Right hindlimb (tissue), 1 donor: ENCODE data around the gene CCL11.
"Not testable (repeated sequence)": the region's sequence is repeated elsewhere in the genome, so short reads cannot be mapped to it uniquely, and the experiment has no call there.

Source experiments
- DNase-seq: peaks from one replicate; pipeline ENCODE4 v3.0.0-alpha.2; 2018

The CCL11 gene

DNA sequence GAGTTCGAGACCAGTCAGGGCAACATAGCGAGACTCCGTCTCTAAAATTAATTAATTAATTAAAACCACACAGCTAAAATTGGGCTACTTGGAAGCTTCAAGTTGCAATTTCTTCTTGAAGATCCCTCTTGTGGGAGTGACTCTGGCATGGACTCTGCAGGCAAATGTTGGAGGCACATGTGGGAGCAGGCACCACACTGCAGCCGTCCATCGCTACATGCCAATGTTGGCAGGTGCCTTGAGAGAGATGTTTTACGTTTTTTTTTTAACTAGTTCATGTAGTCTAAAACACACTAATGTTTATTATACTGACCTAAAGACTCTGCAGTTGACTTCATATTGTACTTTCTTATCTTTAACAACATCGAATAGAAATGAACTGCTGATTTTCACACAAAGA is 25.7 kb downstream of the CCL11 start:
- DNase-seq = no peak

DNA sequence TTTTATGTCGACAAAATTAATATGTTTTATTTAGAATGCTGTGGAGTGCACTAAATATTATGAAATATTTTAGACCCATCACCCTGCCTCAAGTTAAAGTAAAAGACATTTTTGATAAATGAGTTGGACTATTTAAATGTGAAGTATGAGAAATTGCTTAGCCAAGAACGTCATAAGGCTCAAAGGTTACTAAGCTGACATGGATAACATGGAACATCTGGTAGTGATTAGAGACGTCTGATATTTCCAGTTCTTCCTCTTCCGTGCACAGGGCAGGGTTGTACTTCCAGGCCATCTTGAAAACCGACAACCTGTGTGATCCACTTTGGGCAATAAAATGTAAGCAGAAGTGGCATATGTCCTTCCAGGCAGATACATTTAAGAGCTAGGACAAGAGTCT is 26.5 kb downstream of the CCL11 start:
- no peak for DNase-seq

DNA sequence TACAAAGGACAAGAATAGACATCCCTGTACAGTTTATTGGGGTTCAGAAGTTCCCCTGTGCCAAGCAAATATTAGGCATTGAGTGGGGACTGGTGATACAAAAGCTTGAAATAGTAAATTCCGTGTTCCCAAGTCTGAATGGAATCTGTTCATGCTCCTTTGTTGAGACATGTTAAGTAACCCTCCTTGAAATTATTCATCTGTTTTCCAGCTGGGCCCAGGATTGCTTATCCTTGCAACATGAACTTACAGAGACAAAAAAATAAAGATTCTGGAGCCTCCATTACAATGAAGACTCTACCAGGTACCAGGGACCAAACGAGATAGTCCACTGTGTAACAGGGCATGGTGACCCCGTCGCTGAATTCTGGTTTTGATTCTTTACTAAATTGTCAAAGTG is 27.6 kb downstream of the CCL11 start:
- DNase-seq = no peak

DNA sequence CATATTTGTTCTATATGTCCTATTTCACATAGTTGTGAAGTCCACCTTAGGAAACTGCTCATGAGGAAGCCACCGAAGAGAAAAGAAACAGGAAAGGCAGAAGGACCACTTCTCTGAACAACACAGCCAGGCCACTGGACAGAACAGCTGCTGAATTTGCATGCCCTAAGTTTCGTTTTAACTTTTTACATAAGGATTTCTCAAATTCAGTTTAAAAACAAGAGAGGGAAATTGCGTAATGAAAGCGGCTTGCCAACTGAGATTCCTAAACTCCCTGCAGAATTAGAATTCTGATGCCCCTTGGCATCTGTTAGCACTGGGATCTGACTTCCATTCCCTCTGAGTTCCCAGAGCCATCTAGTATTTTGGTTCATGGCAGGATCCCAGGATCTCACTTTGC is 28.7 kb downstream of the CCL11 start:
- DNase-seq = peak; percentile 38

DNA sequence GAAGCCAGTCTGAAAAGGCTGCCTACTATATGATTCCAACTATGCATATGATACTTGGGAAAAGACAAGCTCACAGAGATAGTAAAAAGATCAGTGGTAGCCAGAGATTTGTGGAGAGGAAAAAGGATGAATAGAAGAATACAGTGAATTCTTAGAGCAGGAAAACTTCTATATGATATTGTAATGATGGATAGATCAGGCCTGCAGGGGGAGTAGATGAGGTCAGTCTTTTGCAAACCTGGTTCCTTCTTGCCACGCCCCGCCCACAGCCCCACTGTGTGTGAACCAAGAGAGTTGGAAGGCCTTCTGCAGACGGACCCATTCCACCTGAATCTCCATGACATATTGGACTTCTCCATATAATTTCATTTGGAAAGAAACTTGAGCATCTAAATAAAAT is 32.9 kb downstream of the CCL11 start:
- no peak for DNase-seq

DNA sequence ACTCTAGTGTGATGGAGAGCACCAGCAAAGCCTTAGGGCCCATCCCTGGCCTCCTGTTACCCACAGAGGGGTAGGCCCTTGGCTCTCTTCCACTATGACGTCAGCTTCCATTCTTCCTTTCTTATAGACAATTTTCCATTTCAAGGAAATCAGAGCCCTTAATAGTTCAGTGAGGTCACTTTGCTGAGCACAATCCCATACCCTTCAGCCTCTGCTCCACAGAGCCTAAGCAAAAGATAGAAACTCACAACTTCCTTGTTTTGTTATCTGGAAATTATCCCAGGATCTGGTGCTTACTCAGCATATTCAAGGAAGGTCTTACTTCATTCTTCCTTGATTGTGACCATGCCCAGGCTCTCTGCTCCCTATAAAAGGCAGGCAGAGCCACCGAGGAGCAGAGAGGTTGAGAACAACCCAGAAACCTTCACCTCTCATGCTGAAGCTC is 33.5 kb downstream of the CCL11 start, which contains the start of gene CCL8:
CCL8 (plus strand) TSS at position 397 of the 445 bp plus-strand sequence. CDS start 67 bp downstream, outside the sequence.
- DNase-seq = no peak

DNA sequence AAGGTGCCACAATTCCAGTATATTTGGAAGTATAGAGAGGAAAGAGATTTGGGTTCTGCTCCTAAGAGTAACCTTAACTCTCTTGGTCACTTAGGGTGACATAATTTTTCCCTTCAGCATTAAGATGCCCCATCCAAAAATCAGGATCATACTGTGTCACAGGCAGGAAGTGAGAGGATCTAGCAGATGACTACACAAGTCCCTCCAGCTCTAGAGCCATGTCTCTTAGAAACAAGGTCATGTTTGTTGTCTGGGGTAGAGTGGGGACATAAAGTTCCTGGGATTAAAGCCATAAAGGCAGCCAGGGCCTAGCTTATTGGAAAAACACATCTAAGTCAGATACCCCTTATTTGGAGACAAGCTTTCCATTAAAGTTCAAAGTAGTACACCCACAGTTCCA is 36.4 kb downstream of the CCL11 start:
- DNase-seq = no peak

DNA sequence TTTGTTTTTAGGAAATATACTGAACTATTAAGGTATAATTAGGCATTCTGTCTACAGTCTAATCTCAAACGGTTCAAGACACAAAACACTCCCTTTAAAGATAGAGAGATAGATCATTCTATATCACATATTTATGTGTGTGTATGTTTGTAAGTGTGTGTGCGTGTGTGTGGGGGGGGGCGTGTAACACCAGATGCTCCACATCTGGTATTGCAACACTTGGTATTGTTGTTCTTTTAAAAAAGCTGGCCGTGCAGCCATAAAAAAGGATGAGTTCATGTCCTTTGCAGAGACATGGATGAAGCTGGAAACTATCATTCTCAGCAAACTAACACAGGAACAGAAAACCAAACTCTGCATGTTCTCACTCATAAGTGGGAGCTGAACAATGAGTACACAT is 42.0 kb downstream of the CCL11 start:
- not testable (repeated sequence) for DNase-seq

DNA sequence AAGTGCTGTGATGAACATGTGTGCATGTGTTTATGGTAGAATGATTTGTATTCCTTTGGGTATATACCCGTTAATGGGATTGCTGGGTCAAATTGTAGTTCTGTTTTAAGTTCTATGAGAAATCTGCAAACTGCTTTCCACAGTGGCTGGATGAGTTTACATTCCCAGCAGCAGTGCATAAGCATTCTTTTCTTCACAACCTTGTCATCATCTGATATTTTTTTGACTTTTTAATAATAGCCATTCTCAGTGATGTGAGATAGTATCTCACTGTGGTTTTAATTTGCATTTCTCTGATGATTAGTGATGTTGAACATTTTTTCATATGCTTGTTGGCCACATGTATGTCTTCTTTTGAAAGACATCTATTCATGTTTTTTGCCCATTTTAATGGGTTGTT is 52.2 kb downstream of the CCL11 start:
- DNase-seq = no peak
